Loucy (cell line): Measurements from ENCODE around the gene CD244.
"Not testable (repeated sequence)": the region's sequence is repeated elsewhere in the genome, so short reads cannot be mapped to it uniquely, and the experiment has no call there.

ENCODE experiments used
- H2AFZ ChIP-seq: fragments of 200-600 bp; sonication (generic); 2 replicates; pipeline ENCODE4 v1.6.0; 2016; ENCODE audit warnings: antibody characterized with exemption, mild to moderate bottlenecking, low read length, moderate library complexity
- H3F3A ChIP-seq: fragments of 200-600 bp; 2 replicates; pipeline ENCODE4 v1.6.0; 2016; ENCODE audit warnings: antibody characterized with exemption, low read depth, mild to moderate bottlenecking
- H3K27me3 ChIP-seq: fragments of 200-600 bp; sonication (generic); 2 replicates; pipeline ENCODE4 v1.6.1; 2014; ENCODE audit warnings: low read length, mild to moderate bottlenecking; ENCODE audit not compliant: insufficient read depth, poor library complexity, severe bottlenecking
- H3K36me3 ChIP-seq: fragments of 200-600 bp; sonication (generic); 2 replicates; pipeline ENCODE4 v1.6.1; 2016; ENCODE audit warnings: low read length; ENCODE audit not compliant: insufficient read depth
- H3K4me1 ChIP-seq: fragments of 200-600 bp; sonication (generic); 2 replicates; pipeline ENCODE4 v1.5.1; 2014; ENCODE audit warnings: low read length, mild to moderate bottlenecking; ENCODE audit not compliant: insufficient read depth, poor library complexity, severe bottlenecking
- H3K4me2 ChIP-seq: fragments of 200-600 bp; sonication (generic); 2 replicates; pipeline ENCODE4 v1.6.0; 2014; ENCODE audit warnings: antibody characterized with exemption, low read length, low read depth, mild to moderate bottlenecking; ENCODE audit not compliant: poor library complexity, severe bottlenecking
- H3K4me3 ChIP-seq: fragments of 200-600 bp; sonication (generic); 2 replicates; pipeline ENCODE4 v1.5.1; 2014; ENCODE audit warnings: low read length, mild to moderate bottlenecking, mixed read lengths; ENCODE audit not compliant: poor library complexity, severe bottlenecking
- H3K79me2 ChIP-seq: fragments of 200-600 bp; sonication (generic); 2 replicates; pipeline ENCODE4 v1.6.1; 2014; ENCODE audit warnings: low read length; ENCODE audit not compliant: insufficient read depth
- H3K9ac ChIP-seq: fragments of 200-600 bp; sonication (generic); 2 replicates; pipeline ENCODE4 v1.6.0; 2014; ENCODE audit warnings: mild to moderate bottlenecking, low read depth, low read length, moderate library complexity; ENCODE audit not compliant: poor library complexity, severe bottlenecking
- H3K9me2 ChIP-seq: fragments of 200-600 bp; sonication (generic); replicated peaks from 2 replicates; pipeline ENCODE4 v1.6.1; 2016; ENCODE audit warnings: low read depth, low read length, mixed read lengths
- H3K9me3 ChIP-seq: fragments of 200-600 bp; sonication (generic); 2 replicates; pipeline ENCODE4 v1.6.1; 2014; ENCODE audit warnings: mild to moderate bottlenecking, antibody characterized with exemption, low read length, low read depth; ENCODE audit not compliant: insufficient read depth
- H4K20me1 ChIP-seq: fragments of 200-600 bp; sonication (generic); 2 replicates; pipeline ENCODE4 v1.6.0; 2014; ENCODE audit warnings: antibody characterized with exemption, low read length, mild to moderate bottlenecking; ENCODE audit not compliant: insufficient read depth, poor library complexity, severe bottlenecking
- EZH2phosphoT487 ChIP-seq: fragments of 200-600 bp; IDR thresholded peaks from 2 replicates; pipeline ENCODE4 v1.6.1; 2018; ENCODE audit warnings: antibody characterized with exemption, mild to moderate bottlenecking, moderate library complexity, borderline replicate concordance
- TF ChIP-seq, protein P1 (sequence below): fragments of 200-600 bp; sonication (generic); conservative IDR thresholded peaks from 2 replicates; pipeline ENCODE4 v1.5.1; 2014; ENCODE audit warnings: mild to moderate bottlenecking, antibody characterized with exemption, low read length

The CD244 gene

DNA sequence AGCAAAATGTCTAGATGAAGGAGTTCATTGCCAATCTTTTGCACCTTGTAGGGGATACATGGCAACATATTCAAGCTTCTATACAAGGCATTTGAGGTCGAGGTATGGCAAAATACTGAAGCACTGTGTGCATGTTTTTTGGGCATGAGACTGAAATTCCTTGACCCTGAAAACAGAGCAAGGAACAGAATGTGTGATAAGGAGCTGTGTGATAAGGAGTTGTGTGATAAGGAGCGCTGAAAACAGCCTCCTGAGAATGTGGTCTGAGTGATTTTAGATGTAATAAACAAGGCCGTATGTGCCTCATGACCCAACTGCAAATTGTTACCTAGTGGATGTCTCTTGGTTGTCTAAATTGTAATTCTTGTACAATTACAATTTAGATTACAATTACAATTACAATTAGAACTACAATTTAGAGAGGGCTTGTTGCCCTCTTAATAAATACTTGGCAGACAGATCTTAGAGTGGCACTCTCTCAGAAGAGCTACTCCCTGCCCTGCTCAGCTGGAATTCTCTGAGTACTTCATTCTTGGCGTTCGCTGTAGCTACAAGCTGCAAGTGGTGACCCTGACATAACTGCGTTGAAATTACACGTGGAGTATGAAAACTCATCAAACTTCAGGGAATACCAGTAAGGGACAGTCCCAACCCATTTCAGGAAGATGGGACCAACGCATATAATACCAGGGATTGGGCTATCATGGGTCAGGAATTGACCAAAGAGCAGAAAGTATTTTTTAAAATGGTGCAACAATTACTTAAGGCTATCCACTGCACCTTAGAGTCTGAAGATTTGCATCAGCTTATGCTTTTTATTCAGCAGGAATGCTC is 42.3 kb upstream of the CD244 start:
- Histone ChIP-seq H3K27me3 (no peaks in the 10 kb centered on the region), H4K20me1 (no peaks in the 10 kb centered on the region), H3K4me1 (no peaks in the 10 kb centered on the region), H3K4me3 (no peak overlapping the region), H2AFZ (no peak overlapping the region), H3K9ac (no peak overlapping the region), H3K9me2 (no peaks in the 10 kb centered on the region), H3K36me3 (no peaks in the 10 kb centered on the region), H3F3A (no peaks in the 10 kb centered on the region), H3K79me2 (no peaks in the 10 kb centered on the region), H3K4me2 (no peak overlapping the region), H3K9me3 (no peaks in the 10 kb centered on the region)
- TF ChIP-seq, protein P1, sequence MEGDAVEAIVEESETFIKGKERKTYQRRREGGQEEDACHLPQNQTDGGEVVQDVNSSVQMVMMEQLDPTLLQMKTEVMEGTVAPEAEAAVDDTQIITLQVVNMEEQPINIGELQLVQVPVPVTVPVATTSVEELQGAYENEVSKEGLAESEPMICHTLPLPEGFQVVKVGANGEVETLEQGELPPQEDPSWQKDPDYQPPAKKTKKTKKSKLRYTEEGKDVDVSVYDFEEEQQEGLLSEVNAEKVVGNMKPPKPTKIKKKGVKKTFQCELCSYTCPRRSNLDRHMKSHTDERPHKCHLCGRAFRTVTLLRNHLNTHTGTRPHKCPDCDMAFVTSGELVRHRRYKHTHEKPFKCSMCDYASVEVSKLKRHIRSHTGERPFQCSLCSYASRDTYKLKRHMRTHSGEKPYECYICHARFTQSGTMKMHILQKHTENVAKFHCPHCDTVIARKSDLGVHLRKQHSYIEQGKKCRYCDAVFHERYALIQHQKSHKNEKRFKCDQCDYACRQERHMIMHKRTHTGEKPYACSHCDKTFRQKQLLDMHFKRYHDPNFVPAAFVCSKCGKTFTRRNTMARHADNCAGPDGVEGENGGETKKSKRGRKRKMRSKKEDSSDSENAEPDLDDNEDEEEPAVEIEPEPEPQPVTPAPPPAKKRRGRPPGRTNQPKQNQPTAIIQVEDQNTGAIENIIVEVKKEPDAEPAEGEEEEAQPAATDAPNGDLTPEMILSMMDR, result no peak
- no peak for TF ChIP-seq EZH2phosphoT487

DNA sequence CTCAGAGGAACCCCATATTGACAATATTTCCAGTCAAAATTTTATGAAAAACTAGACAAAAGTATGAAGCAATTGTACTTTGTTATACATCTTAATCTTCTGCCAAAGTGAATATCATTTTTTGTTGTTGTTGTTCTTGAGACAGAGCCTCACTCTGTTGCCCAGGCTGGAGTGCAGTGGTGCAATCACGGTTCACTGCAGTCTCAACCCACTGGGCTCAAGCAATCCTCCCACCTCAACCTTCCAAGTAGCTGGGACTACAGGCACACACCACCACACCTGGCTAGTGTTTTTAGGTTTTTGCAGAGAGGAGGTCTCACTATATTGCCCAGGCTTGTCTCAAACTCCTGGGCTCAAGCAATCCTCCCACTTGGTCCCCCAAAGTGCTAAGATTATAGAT is 39.6 kb upstream of the CD244 start:
- H3K9me2 ChIP-seq, H3K27me3 ChIP-seq, H3K79me2 ChIP-seq, H3K9me3 ChIP-seq, H3F3A ChIP-seq, H3K4me2 ChIP-seq, H3K9ac ChIP-seq, H3K4me1 ChIP-seq, H2AFZ ChIP-seq, H4K20me1 ChIP-seq, H3K36me3 ChIP-seq, H3K4me3 ChIP-seq: not testable (repeated sequence)

DNA sequence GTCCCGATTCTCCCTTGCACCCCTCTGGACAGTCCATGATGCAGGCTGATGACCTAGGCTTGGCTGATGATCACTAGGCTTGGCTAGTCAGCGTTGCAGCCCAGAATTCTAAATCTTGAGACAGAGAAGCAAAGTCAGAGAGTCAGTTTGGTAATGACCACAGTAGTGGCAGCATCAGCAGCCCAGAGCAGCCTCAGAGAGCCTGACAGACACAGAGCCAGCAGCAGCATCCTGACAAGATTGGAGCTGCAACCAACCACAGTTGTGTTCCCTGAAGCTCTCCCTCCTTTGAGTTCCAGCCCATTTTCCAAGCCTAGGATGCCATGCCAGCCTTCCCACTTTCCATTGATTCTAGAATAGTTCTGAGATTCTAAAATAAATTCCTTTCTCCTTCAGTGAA is 39.1 kb upstream of the CD244 start:
- no peaks in the 10 kb centered on the region for H3F3A ChIP-seq
- H3K9me2 ChIP-seq, result no peaks in the 10 kb centered on the region
- no peaks in the 10 kb centered on the region for H4K20me1 ChIP-seq
- no peaks in the 10 kb centered on the region for H3K9me3 ChIP-seq
- no peak overlapping the region for H2AFZ ChIP-seq
- no peak for TF ChIP-seq EZH2phosphoT487
- TF ChIP-seq, protein P1, result no peak
- no peaks in the 10 kb centered on the region for H3K27me3 ChIP-seq
- H3K4me1 ChIP-seq, result no peaks in the 10 kb centered on the region
- H3K79me2 ChIP-seq, result no peaks in the 10 kb centered on the region
- H3K36me3 ChIP-seq, result no peaks in the 10 kb centered on the region
- no peak overlapping the region for H3K9ac ChIP-seq
- H3K4me3 ChIP-seq, result no peak overlapping the region
- no peak overlapping the region for H3K4me2 ChIP-seq

DNA sequence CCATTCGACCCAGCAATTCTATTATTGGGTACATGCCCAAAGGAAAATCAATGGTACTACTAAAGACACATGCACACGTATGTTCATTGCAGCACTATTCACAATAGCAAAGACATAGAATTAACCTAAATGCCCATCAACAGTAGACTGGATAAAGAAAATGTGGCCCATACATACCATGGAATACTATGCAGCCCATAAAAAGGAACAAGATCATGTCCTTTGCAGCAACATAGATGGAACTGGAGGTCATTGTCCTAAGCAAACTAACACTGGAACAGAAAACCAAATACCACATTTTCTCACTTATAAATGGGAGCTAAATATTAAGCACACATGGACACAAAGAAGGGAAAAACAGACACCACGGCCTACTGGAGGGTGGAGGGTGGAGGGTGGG is 38.0 kb upstream of the CD244 start:
- H3K9ac ChIP-seq, H3K36me3 ChIP-seq, H3K4me3 ChIP-seq, H2AFZ ChIP-seq, H3K9me3 ChIP-seq, H3K79me2 ChIP-seq, H3K4me2 ChIP-seq, H3F3A ChIP-seq, H3K4me1 ChIP-seq, H4K20me1 ChIP-seq, H3K27me3 ChIP-seq, H3K9me2 ChIP-seq: not testable (repeated sequence)

DNA sequence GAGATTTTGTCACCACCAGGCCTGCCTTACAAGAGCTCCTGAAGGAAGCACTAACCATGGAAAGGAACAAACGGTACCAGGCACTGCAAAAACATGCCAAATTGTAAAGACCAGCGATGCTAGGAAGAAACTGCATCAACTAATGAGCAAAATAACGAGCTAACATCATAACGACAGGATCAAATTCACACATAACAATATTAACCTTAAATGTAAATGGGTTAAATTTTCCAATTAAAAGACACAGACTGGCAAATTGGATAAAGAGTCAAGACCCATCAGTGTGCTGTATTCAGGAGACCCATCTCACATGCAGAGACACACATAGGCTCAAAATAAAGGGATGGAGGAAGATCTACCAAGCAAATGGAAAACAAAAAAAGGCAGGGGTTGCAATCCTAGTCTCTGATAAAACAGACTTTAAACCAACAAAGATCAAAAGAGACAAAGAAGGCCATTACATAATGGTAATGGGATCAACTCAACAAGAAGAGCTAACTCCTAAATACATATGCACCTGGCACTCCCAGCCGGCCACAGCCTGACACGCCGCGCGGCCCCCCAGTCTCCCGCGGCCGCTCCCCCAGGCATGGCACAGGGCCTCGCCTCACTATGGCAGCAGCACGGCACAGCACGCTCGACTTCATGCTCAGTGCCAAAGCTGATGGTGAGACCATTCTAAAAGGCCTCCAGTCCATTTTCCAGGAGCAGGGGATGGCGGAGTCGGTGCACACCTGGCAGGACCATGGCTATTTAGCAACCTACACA is 31.9 kb upstream of the CD244 start:
- not testable (repeated sequence) for H3K4me3 ChIP-seq, H3K9me2 ChIP-seq, H3F3A ChIP-seq, H3K4me2 ChIP-seq, H4K20me1 ChIP-seq, H3K36me3 ChIP-seq, H3K27me3 ChIP-seq, H3K79me2 ChIP-seq, H3K9ac ChIP-seq, H3K4me1 ChIP-seq, H3K9me3 ChIP-seq, H2AFZ ChIP-seq
